Neural progenitor cell (in vitro differentiated cells): ENCODE results near the gene RALB. TPM values are rescaled to one million over a fixed set of nuclear protein-coding genes. Genes with fewer than 3 reads are reported as not detected.

Experiments used
- DNase-seq: peaks from one replicate; pipeline ENCODE4 v3.0.0-alpha.2; 2016; ENCODE audit warnings: low spot score
- H2AFZ ChIP-seq: fragments of 200-600 bp; sonication (generic); replicated peaks from 2 replicates; pipeline ENCODE4 v1.6.1; 2016; ENCODE audit warnings: antibody characterized with exemption
- H3F3A ChIP-seq: fragments of 200-600 bp; sonication (generic); 2 replicates; pipeline ENCODE4 v1.6.1; 2016; ENCODE audit warnings: antibody characterized with exemption, low read depth
- H3K27ac ChIP-seq: fragments of 200-600 bp; sonication (generic); 2 replicates; pipeline ENCODE4 v1.5.1; 2016; ENCODE audit warnings: mild to moderate bottlenecking
- H3K27me3 ChIP-seq: fragments of 200-600 bp; sonication (generic); 2 replicates; pipeline ENCODE4 v1.6.1; 2016; ENCODE audit warnings: mild to moderate bottlenecking, moderate library complexity
- H3K36me3 ChIP-seq: fragments of 200-600 bp; sonication (generic); 2 replicates; pipeline ENCODE4 v1.5.1; 2016
- H3K4me1 ChIP-seq: fragments of 200-600 bp; sonication (generic); 2 replicates; pipeline ENCODE4 v1.6.1; 2016; ENCODE audit warnings: mixed run types
- H3K4me2 ChIP-seq: fragments of 200-600 bp; sonication (generic); 2 replicates; pipeline ENCODE4 v1.6.1; 2016
- H3K4me3 ChIP-seq: fragments of 200-600 bp; sonication (generic); 2 replicates; pipeline ENCODE4 v1.5.1; 2016
- H3K79me2 ChIP-seq: fragments of 200-600 bp; sonication (generic); 2 replicates; pipeline ENCODE4 v1.6.1; 2016; ENCODE audit warnings: low read depth
- H3K9ac ChIP-seq: fragments of 200-600 bp; sonication (generic); 2 replicates; pipeline ENCODE4 v1.6.1; 2016
- H3K9me3 ChIP-seq: fragments of 200-600 bp; sonication (generic); 2 replicates; pipeline ENCODE4 v1.5.1; 2016; ENCODE audit warnings: low read depth
- H4K20me1 ChIP-seq: fragments of 200-600 bp; sonication (generic); 2 replicates; pipeline ENCODE4 v1.6.1; 2016; ENCODE audit warnings: low read depth
- H3K27ac Mint-ChIP-seq: 3 replicates; pipeline ENCODE4 v1.8.0; 2021; ENCODE audit warnings: mixed read lengths
- H3K27me3 Mint-ChIP-seq: 2 replicates; pipeline ENCODE4 v1.8.0; 2022; ENCODE audit warnings: low read depth, mild to moderate bottlenecking, inconsistent platforms, moderate library complexity, mixed read lengths; ENCODE audit not compliant: insufficient read depth
- H3K36me3 Mint-ChIP-seq: 3 replicates; pipeline ENCODE4 v1.8.0; 2021; ENCODE audit warnings: mixed read lengths
- H3K4me1 Mint-ChIP-seq: 3 replicates; pipeline ENCODE4 v1.8.0; 2021; ENCODE audit warnings: mixed read lengths
- H3K4me3 Mint-ChIP-seq: 3 replicates; pipeline ENCODE4 v1.8.0; 2021; ENCODE audit warnings: mild to moderate bottlenecking, moderate library complexity, mixed read lengths
- H3K9me3 Mint-ChIP-seq: 3 replicates; pipeline ENCODE4 v1.8.0; 2020; ENCODE audit warnings: mixed read lengths
- EZH2 ChIP-seq: fragments of 200-600 bp; sonication (generic); IDR thresholded peaks from 2 replicates; pipeline ENCODE4 v1.6.1; 2017; ENCODE audit warnings: antibody characterized with exemption, mild to moderate bottlenecking, moderate library complexity
- EZH2phosphoT487 ChIP-seq: fragments of 200-600 bp; sonication (generic); IDR thresholded peaks from 2 replicates; pipeline ENCODE4 v1.6.1; 2017; ENCODE audit warnings: antibody characterized with exemption
- total RNA-seq: library from RNA; depleted of rRNA; stranded (reverse); fragments of >200 nt; gene quantifications from 2 replicates; pipeline ENCODE4 v1.2.3, GENCODE V29; 2015; ENCODE audit warnings: low replicate concordance
- TF ChIP-seq, protein P1 (sequence below): fragments of 200-600 bp; sonication (generic); IDR thresholded peaks from 2 replicates; pipeline ENCODE4 v1.5.1; 2017; ENCODE audit warnings: antibody characterized with exemption, mild to moderate bottlenecking

Gene RALB
- total RNA-seq, 1 donor from 2014 or later = 79.8 TPM

DNA sequence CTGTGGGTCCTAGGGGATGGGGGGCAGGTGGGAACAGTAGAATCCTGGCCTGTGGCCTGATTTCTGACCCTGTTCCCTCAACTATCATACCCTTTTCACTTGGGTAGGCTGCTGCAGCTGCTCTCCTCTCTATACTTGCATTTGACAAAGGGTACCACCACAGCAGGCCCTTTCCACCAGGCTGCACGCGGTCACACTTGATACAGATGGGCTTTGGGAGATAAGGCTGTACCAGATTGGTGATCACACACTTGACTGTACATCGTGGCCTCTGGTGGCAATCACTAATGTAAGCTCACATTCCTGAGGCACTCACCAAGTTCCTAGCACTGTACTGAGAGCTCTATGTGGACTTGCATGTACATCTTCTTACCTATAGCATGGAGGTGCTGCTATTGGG, 1.6 kb upstream of the RALB start:
- no peak for DNase-seq
- H3K27ac ChIP-seq = no peak overlapping the region
- H3K27me3 ChIP-seq = peaks cover 32% of the 10 kb centered on the region
- H2AFZ ChIP-seq = no peak overlapping the region
- H4K20me1 ChIP-seq = peaks cover 9% of the 10 kb centered on the region
- H3K4me1 ChIP-seq = peaks cover 33% of the 10 kb centered on the region
- H3K27ac Mint-ChIP-seq = no peak overlapping the region
- peaks cover 23% of the 10 kb centered on the region for H3K79me2 ChIP-seq
- no peak overlapping the region for H3K4me2 ChIP-seq
- TF ChIP-seq, protein P1, sequence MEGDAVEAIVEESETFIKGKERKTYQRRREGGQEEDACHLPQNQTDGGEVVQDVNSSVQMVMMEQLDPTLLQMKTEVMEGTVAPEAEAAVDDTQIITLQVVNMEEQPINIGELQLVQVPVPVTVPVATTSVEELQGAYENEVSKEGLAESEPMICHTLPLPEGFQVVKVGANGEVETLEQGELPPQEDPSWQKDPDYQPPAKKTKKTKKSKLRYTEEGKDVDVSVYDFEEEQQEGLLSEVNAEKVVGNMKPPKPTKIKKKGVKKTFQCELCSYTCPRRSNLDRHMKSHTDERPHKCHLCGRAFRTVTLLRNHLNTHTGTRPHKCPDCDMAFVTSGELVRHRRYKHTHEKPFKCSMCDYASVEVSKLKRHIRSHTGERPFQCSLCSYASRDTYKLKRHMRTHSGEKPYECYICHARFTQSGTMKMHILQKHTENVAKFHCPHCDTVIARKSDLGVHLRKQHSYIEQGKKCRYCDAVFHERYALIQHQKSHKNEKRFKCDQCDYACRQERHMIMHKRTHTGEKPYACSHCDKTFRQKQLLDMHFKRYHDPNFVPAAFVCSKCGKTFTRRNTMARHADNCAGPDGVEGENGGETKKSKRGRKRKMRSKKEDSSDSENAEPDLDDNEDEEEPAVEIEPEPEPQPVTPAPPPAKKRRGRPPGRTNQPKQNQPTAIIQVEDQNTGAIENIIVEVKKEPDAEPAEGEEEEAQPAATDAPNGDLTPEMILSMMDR = no peak
- TF ChIP-seq EZH2 (no peak), EZH2phosphoT487 (no peak)
- peaks cover 4% of the 10 kb centered on the region for H3K36me3 Mint-ChIP-seq
- H3K4me3 Mint-ChIP-seq = peak overlapping the region; percentile 46
- H3K9ac ChIP-seq = no peak overlapping the region
- no peak overlapping the region for H3K4me3 ChIP-seq
- no peaks in the 10 kb centered on the region for H3K36me3 ChIP-seq
- no peaks in the 10 kb centered on the region for H3K9me3 Mint-ChIP-seq
- no peaks in the 10 kb centered on the region for H3K9me3 ChIP-seq
- H3F3A ChIP-seq = peaks cover 15% of the 10 kb centered on the region
- peaks cover 34% of the 10 kb centered on the region for H3K4me1 Mint-ChIP-seq
- H3K27me3 Mint-ChIP-seq = peaks cover 24% of the 10 kb centered on the region

DNA sequence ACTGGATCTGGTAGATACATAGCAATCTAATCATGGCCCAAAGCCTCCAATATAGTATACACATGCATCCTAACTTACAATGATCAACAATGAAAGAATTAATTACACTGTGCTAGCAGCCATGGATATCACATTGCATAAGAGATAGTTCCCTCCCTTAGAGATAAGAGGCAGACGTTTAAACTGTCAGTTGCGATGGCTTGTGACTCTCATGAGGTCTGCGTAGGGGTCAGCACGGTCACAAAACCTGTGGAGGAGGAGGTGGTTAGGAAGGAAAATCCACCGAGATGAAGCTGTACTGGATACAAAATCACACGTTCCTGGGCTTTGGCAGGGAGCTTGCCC, 800 bp upstream of the RALB start:
- peak overlapping the region; percentile 80 for H2AFZ ChIP-seq
- peaks cover 31% of the 10 kb centered on the region for H3K79me2 ChIP-seq
- H3K9me3 ChIP-seq = no peaks in the 10 kb centered on the region
- H3K27me3 ChIP-seq = peaks cover 32% of the 10 kb centered on the region
- Mint-ChIP-seq H3K9me3 (no peaks in the 10 kb centered on the region), H3K4me3 (peak overlapping the region; percentile 95), H3K27ac (no peak overlapping the region), H3K27me3 (peaks cover 24% of the 10 kb centered on the region), H3K4me1 (peaks cover 26% of the 10 kb centered on the region), H3K36me3 (peaks cover 7% of the 10 kb centered on the region)
- no peaks in the 10 kb centered on the region for H3K36me3 ChIP-seq
- peaks cover 9% of the 10 kb centered on the region for H4K20me1 ChIP-seq
- no peak overlapping the region for H3K27ac ChIP-seq
- H3F3A ChIP-seq = peaks cover 15% of the 10 kb centered on the region
- peak overlapping the region; percentile 87 for H3K4me2 ChIP-seq
- TF ChIP-seq EZH2 (no peak), EZH2phosphoT487 (no peak)
- TF ChIP-seq, protein P1 = no peak
- peaks cover 25% of the 10 kb centered on the region for H3K4me1 ChIP-seq
- H3K4me3 ChIP-seq = peak overlapping the region; percentile 65
- no peak for DNase-seq
- H3K9ac ChIP-seq = no peak overlapping the region

DNA sequence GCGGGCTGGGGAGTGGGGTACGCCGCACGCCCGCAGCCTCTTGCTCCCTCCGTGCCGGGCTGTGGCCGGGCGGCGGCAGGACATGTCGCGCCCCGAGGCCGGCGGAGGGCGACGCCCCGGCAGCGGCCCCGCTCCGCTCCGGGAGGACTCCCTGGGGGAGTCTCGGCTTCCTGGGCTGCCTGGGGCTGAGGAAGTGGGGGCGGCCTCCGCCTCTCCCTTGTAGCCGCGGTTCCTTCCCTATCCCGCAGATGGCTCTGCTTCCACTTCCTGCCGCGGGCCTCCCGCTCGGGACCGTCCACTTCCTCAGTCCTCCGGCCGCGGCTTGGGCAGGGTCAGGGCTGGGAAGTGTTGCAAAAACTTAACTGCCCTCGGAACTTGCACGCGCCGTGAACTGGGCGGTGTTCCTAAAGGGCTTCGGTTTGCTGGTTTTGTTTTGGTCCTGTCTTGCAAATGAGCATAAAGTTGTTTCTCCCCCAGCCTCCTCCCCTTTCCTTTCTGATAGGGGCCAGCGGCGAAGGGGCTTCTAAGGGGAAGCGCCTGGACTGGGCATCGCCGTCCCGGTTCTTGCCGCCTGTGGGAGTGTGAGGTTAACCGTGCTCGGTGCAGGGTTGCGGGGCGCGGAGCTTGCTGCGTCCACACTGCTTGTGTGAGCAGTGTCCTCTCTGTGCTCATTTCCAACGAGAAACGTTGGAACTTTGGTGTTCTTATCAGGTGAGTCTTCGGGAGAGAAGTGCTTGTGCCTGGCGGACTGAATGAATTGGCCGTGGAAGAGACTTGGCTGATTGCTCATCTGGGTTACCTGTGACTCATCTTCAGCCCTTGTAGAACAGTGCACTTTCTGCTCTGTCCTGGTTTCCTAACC, 600 bp downstream of the RALB start:
- no peaks in the 10 kb centered on the region for H3K36me3 ChIP-seq
- Mint-ChIP-seq H3K27me3 (peaks cover 20% of the 10 kb centered on the region), H3K27ac (peak overlapping the region; percentile 22), H3K36me3 (peaks cover 15% of the 10 kb centered on the region), H3K4me3 (peak overlapping the region; percentile 93), H3K4me1 (peaks cover 23% of the 10 kb centered on the region), H3K9me3 (peaks cover 7% of the 10 kb centered on the region)
- H3K79me2 ChIP-seq = peaks cover 39% of the 10 kb centered on the region
- TF ChIP-seq EZH2 (no peak), EZH2phosphoT487 (no peak)
- TF ChIP-seq, protein P1 = peak; percentile 40
- no peaks in the 10 kb centered on the region for H3K9me3 ChIP-seq
- peaks cover 25% of the 10 kb centered on the region for H3K4me1 ChIP-seq
- peak overlapping the region; percentile 95 for H3K4me2 ChIP-seq
- peak overlapping the region; percentile 78 for H2AFZ ChIP-seq
- peak overlapping the region; percentile 65 for H3K4me3 ChIP-seq
- H3K27me3 ChIP-seq = peaks cover 32% of the 10 kb centered on the region
- peak overlapping the region; percentile 55 for H3K27ac ChIP-seq
- peak; percentile 86 for DNase-seq
- H4K20me1 ChIP-seq = peaks cover 9% of the 10 kb centered on the region
- H3F3A ChIP-seq = peaks cover 15% of the 10 kb centered on the region
- H3K9ac ChIP-seq = no peak overlapping the region
